Tibial artery (tissue), 4 donors: Measurements from ENCODE around the gene RAB22A.

Source experiments
- DNase-seq, 2 donors: peaks; one replicate each; pipeline ENCODE4 v3.0.0-alpha.2; 2019
- H3K27ac ChIP-seq, 2 donors: fragments of 200-600 bp; sonication (generic) in 1 of 2; 1 replicate in 1 of 2; 2 replicates in 1 of 2; pipeline ENCODE4 v1.5.1; 2018 to 2019; ENCODE audit warnings: mild to moderate bottlenecking in 1 of 2
- H3K27me3 ChIP-seq, 2 donors: fragments of 200-600 bp; sonication (generic) in 1 of 2; one replicate each; pipeline versions ENCODE4 v1.5.1 to v1.6.0; 2016 to 2019
- H3K36me3 ChIP-seq, 3 donors: fragments of 200-600 bp; sonication (generic) in 2 of 3; one replicate each; pipeline ENCODE4 v1.5.1; 2016 to 2019; ENCODE audit warnings: mild to moderate bottlenecking in 2 of 3
- H3K4me1 ChIP-seq, 4 donors: fragments of 200-600 bp; sonication (generic) in 2 of 4; 1 replicate in 3 of 4; 2 replicates in 1 of 4; pipeline ENCODE4 v1.5.1; 2016 to 2019
- H3K4me3 ChIP-seq, 2 donors: fragments of 200-600 bp; sonication (generic) in 1 of 2; 1 replicate in 1 of 2; 2 replicates in 1 of 2; pipeline ENCODE4 v1.5.1; 2018 to 2019; ENCODE audit warnings: mild to moderate bottlenecking in 2 of 2
- H3K9me3 ChIP-seq, 3 donors: fragments of 200-600 bp; sonication (generic) in 1 of 3; one replicate each; pipeline ENCODE4 v1.5.1; 2016 to 2019
- intact Hi-C: fragments of 100-400 bp; cut with DNase I; formaldehyde crosslinking; loops from one replicate; pipeline ENCODE4 v1.15.0; 2023; ENCODE audit warnings: low total_unique reads
- TF ChIP-seq, protein P1 (sequence below), 2 experiments: fragments of 200-600 bp in 1 of 2; fragments of 450-650 bp in 1 of 2; IDR thresholded peaks; one replicate each; pipeline ENCODE4 v1.5.1; 2017 to 2019; ENCODE audit warnings: antibody characterized with exemption in 2 of 2, mild to moderate bottlenecking in 1 of 2, moderate library complexity in 1 of 2

Gene RAB22A

DNA sequence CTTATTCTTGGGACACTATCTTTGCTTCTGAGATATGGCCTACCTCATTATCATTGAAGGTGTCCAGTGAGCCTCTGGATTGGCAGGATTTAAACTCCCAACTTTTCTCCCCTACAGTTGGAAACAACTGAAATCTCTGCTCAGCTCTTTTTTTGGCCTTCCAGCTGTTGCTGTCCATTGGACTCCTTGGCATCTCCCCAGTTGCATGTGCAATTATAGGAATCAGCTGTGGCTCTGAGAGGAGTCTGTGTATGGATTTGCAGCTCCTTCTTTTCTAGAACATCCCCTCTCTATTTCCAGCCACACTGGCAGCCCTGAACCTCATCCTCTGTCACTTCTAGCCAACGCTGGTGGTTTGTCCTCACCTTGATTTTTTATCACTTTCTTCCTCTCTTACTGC, 21.2 kb downstream of the RAB22A start:
- TF ChIP-seq, protein P1, sequence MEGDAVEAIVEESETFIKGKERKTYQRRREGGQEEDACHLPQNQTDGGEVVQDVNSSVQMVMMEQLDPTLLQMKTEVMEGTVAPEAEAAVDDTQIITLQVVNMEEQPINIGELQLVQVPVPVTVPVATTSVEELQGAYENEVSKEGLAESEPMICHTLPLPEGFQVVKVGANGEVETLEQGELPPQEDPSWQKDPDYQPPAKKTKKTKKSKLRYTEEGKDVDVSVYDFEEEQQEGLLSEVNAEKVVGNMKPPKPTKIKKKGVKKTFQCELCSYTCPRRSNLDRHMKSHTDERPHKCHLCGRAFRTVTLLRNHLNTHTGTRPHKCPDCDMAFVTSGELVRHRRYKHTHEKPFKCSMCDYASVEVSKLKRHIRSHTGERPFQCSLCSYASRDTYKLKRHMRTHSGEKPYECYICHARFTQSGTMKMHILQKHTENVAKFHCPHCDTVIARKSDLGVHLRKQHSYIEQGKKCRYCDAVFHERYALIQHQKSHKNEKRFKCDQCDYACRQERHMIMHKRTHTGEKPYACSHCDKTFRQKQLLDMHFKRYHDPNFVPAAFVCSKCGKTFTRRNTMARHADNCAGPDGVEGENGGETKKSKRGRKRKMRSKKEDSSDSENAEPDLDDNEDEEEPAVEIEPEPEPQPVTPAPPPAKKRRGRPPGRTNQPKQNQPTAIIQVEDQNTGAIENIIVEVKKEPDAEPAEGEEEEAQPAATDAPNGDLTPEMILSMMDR (IDR thresholded peaks at IDR 0.05): no peak
- H3K4me3 ChIP-seq: no peak overlapping the region
- no peak for DNase-seq
- no peaks in the 10 kb centered on the region for H3K9me3 ChIP-seq
- intact Hi-C loops: loop anchor here (5.0 kb wide), 1 partner anchor 627 kb away; no protein-coding TSS in a partner anchor
- H3K27ac ChIP-seq: no peak overlapping the region
- no peaks in the 10 kb centered on the region for H3K27me3 ChIP-seq
- H3K36me3 ChIP-seq: peaks cover 0 to 7% (median 0%) of the 10 kb centered on the region in 3 donors
- H3K4me1 ChIP-seq: peaks cover 0 to 4% (median 1%) of the 10 kb centered on the region in 4 donors

DNA sequence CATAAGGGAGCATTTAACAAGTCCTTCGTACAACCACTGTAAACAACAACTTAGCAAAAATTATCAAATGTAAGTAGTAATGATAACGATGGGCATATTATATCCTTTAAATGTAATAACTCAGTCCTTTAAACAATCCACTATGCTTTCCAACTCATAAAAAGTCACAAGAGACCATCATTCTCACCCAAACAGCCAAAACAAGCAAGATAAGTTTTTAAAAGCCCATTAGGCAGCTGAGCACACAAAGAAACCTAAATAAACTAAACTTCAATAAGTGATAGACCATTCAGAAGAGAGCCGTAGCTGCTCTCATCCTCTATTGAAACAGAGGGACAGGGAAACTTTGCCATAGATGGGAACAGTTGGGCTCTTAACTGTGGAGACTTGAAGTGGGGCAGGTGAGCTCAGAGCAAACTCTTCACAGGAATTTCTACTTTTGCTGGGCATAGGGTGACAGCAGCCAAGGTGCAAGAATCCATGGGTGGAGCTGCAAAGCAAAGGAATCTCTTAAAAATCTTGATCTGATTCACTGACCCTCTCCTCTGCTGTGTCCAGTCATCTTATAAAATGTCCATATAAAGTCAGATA, 22.5 kb downstream of the RAB22A start:
- intact Hi-C loops: loop anchor here (5.0 kb wide), 1 partner anchor 625 kb away; no protein-coding TSS in a partner anchor

DNA sequence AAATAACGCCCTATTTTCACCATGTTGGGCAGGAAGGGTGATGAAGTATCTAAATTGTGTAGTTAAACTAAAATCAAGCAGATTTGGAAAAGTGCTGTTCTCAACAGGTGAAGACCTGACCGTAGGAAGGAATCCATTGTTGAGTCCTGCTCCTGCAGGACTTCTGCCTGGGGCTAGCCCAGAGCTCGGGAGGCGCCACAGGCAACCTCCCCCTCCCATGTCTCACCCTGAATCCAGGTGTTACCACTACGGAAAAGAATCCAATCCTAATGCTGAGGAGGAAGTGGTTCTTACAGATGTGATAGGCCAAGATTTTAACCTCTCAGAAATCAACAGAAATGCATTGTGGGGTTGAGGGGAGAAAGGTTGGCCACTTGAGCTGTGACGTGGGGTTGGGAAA, 30.2 kb downstream of the RAB22A start:
- Histone ChIP-seq H3K4me1 (peaks cover 0 to 5% (median 3%) of the 10 kb centered on the region in 4 donors), H3K4me3 (no peak overlapping the region), H3K36me3 (peaks cover 0 to 12% (median 10%) of the 10 kb centered on the region in 3 donors), H3K9me3 (no peaks in the 10 kb centered on the region), H3K27me3 (no peaks in the 10 kb centered on the region), H3K27ac (no peak overlapping the region)
- intact Hi-C loops: no loop called here
- DNase-seq: no peak
- TF ChIP-seq, protein P1 (IDR thresholded peaks at IDR 0.05): no peak

More for the DNA sequence above, 22.5 kb downstream of the RAB22A start:
- TF ChIP-seq, protein P1 (IDR thresholded peaks at IDR 0.05): no peak
- Histone ChIP-seq H3K36me3 (peaks cover 0 to 7% (median 0%) of the 10 kb centered on the region in 3 donors), H3K27ac (no peak overlapping the region), H3K4me3 (no peak overlapping the region), H3K9me3 (no peaks in the 10 kb centered on the region), H3K4me1 (peaks cover 0 to 4% (median 0%) of the 10 kb centered on the region in 4 donors), H3K27me3 (no peaks in the 10 kb centered on the region)
- no peak for DNase-seq

DNA sequence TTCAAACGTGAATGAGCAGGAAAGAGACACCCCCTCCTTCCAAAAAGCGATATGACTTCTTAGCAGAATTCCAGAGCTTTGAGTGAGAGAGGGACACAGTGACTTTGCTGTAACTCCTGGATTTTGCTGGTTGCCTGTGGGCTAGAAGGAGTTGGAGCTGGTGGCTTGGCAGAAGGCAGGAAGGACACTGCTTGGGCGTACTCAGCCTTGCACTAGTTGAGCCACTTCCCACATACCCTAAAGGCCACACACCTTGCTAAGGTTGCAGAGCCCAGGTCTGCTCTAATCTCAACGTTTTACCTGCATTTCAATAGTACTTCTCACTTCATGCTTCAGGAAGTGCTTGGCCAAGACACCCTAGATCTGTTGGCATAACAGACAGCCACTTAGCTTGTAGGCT, 30.6 kb downstream of the RAB22A start:
- Histone ChIP-seq H3K4me3 (no peak overlapping the region), H3K27ac (no peak overlapping the region), H3K9me3 (no peaks in the 10 kb centered on the region), H3K27me3 (no peaks in the 10 kb centered on the region), H3K4me1 (peaks cover 0 to 5% (median 3%) of the 10 kb centered on the region in 4 donors), H3K36me3 (peaks cover 0 to 16% (median 14%) of the 10 kb centered on the region in 3 donors)
- intact Hi-C loops: no loop called here
- no peak for DNase-seq
- TF ChIP-seq, protein P1 (IDR thresholded peaks at IDR 0.05): no peak

DNA sequence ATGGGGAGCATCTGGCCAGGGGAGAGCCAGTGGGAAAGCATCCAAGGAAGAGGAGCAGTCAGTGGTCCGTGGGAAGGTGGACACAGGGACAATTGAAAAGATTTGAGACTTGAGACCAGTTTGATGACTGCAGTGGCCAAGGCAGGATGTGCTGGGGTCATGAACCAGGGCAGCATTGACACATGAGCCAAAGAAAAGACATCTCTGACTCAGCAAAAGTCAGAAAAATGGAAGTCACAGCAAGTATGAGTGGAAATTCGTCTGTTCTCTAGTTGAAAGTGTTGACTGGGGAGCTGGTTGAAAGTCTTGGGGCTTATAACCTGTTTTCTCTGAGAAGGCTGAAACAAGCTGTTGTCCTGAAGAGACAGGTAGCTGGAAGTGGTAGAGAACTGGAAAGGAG, 31.3 kb downstream of the RAB22A start:
- TF ChIP-seq, protein P1 (IDR thresholded peaks at IDR 0.05): no peak
- Histone ChIP-seq H3K27me3 (no peaks in the 10 kb centered on the region), H3K36me3 (peaks cover 7 to 23% (median 22%) of the 10 kb centered on the region in 3 donors), H3K4me1 (peaks cover 0 to 5% (median 3%) of the 10 kb centered on the region in 4 donors), H3K9me3 (no peaks in the 10 kb centered on the region), H3K27ac (no peak overlapping the region), H3K4me3 (no peak overlapping the region)
- intact Hi-C loops: no loop called here
- no peak for DNase-seq
